ENCODE data around the gene DENND2A.
A peak's percentile ranks its signal among the peaks of the same experiment; 100 is the strongest.
"Not testable (repeated sequence)": the region's sequence is repeated elsewhere in the genome, so short reads cannot be mapped to it uniquely, and the experiment has no call there.

The DENND2A gene

DNA sequence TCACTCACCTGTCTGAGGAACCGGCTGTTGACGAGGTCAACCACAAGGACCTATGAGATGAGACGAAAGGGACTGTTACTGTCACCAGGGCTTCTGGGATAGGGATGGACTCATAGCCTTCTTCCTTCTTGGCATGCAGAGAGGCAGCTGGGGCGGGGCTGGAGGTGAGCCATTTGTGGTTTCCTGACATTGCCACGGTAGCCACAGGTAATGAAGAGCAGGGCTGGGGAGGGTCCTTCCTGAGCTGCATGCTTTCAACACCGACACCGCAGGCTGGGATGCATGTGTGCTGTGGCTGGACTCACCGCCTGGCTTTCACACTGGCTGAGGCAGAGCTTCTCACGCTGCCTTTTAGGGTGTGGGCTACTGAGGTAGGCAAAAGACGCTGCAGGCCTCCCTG, 114.9 kb downstream of the DENND2A start:
- TF ChIP-seq ZNF274 (IDR thresholded peaks at IDR 0.05; ENCODE audit: low read depth, low read length) = no peak
- no peak for TF ChIP-seq YY1 (IDR thresholded peaks at IDR 0.05; ENCODE audit: insufficient read depth, insufficient read length)
- TF ChIP-seq SUZ12 (IDR thresholded peaks at IDR 0.05; ENCODE audit: extremely low read depth, insufficient read depth, insufficient read length) = no peak

DNA sequence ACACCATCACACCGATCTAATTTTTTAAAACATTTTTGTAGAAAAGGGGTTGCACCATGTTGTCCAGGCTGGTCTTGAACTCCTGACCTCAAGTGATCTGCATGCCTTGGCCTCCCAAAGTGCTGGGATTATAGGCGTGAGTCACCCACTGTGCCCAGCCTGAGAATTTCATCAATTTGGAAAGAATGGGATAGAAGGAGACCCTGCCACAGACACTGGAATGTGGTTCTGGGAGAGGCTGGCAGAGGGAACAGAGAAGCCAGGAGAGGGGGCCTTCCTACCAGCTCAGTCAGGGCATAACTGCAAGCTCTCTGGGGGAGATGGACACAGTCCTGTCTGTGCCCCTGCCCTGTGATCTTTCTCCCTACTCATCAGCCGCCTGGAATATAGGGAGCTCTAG, 119.2 kb downstream of the DENND2A start:
- DNase-seq (ENCODE audit: low read depth, low spot score) = no peak
- Histone ChIP-seq H3K9ac (ENCODE audit: insufficient read length, low read depth) (no peak overlapping the region), H3K4me1 (ENCODE audit: insufficient read depth, insufficient read length) (peaks cover 7% of the 10 kb centered on the region), H3K36me3 (ENCODE audit: insufficient read depth, insufficient read length, low read length) (peaks cover 13% of the 10 kb centered on the region), H3K9me3 (ENCODE audit: insufficient read depth, low read length) (no peaks in the 10 kb centered on the region), H3K27me3 (ENCODE audit: insufficient read depth, insufficient read length) (no peaks in the 10 kb centered on the region), H3K4me3 (ENCODE audit: insufficient read length, low read depth) (no peak overlapping the region)
- TF ChIP-seq SUZ12 (IDR thresholded peaks at IDR 0.05; ENCODE audit: extremely low read depth, insufficient read depth, insufficient read length) (no peak), YY1 (IDR thresholded peaks at IDR 0.05; ENCODE audit: insufficient read depth, insufficient read length) (no peak), ZNF274 (IDR thresholded peaks at IDR 0.05; ENCODE audit: low read depth, low read length) (no peak)

More for the DNA sequence above, 114.9 kb downstream of the DENND2A start:
- Histone ChIP-seq H3K4me3 (ENCODE audit: insufficient read length, low read depth) (no peak overlapping the region), H3K9ac (ENCODE audit: insufficient read length, low read depth) (no peak overlapping the region), H3K36me3 (ENCODE audit: insufficient read depth, insufficient read length, low read length) (no peaks in the 10 kb centered on the region), H3K9me3 (ENCODE audit: insufficient read depth, low read length) (no peaks in the 10 kb centered on the region), H3K27me3 (ENCODE audit: insufficient read depth, insufficient read length) (no peaks in the 10 kb centered on the region), H3K4me1 (ENCODE audit: insufficient read depth, insufficient read length) (peaks cover 10% of the 10 kb centered on the region)
- DNase-seq (ENCODE audit: low read depth, low spot score) = no peak

DNA sequence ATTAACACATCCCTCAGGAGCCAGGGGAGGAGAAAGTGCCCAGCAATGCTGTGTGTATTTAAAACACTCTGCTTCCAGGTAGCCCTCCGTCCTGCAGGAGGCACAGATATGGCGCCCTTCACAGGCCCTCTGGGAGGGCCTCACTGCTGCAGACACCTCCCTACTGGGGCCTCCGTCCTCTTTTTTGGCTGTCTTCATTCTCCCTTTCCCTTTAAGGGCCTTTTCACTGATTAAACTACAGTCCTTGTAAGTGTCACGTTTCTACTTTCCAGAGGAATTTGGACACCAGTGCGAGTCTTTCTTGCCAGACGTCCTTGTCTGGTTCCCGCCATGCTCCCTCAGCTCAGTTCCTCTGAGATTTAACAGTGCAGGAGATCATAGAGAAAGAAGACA, 121.6 kb downstream of the DENND2A start:
- TF ChIP-seq YY1 (IDR thresholded peaks at IDR 0.05; ENCODE audit: insufficient read depth, insufficient read length) = no peak
- TF ChIP-seq SUZ12 (IDR thresholded peaks at IDR 0.05; ENCODE audit: extremely low read depth, insufficient read depth, insufficient read length) = no peak
- no peak for TF ChIP-seq ZNF274 (IDR thresholded peaks at IDR 0.05; ENCODE audit: low read depth, low read length)
- no peak overlapping the region for H3K4me3 ChIP-seq (ENCODE audit: insufficient read length, low read depth)
- DNase-seq (ENCODE audit: low read depth, low spot score) = no peak
- H3K36me3 ChIP-seq (ENCODE audit: insufficient read depth, insufficient read length, low read length) = peaks cover 13% of the 10 kb centered on the region
- H3K27me3 ChIP-seq (ENCODE audit: insufficient read depth, insufficient read length) = no peaks in the 10 kb centered on the region
- H3K9ac ChIP-seq (ENCODE audit: insufficient read length, low read depth) = no peak overlapping the region
- no peaks in the 10 kb centered on the region for H3K4me1 ChIP-seq (ENCODE audit: insufficient read depth, insufficient read length)
- no peaks in the 10 kb centered on the region for H3K9me3 ChIP-seq (ENCODE audit: insufficient read depth, low read length)

DNA sequence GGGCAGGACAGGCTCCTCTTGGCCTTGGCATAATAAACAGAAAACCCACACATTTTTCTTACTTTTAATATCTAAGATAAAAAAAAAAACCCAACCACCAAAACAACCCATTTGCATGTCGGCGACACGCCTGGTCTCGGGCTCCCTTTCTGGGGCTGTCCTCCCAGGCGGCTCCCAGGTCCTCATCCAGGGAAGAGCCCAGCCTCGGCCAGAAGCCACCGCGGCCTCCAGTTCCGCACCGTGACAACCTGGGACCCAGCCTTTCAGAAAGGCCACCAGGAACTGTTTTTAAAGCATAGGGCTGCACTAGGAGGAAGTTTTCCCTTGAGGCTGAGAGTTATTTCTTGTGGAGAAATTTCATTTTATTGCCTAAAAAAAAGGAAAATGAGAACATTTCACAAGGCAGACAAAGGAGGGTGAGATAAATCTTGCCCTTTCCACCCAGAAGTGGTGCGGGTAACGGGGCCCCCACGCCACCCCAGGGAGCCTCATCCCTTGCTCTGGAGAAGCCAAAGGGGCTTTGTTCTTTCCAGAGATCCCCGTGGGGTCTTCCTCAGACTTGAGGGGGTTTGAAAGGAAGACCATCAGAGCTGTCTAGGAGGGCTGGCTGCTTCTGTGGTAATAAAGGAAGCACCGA, 122.1 kb downstream of the DENND2A start:
- no peaks in the 10 kb centered on the region for H3K9me3 ChIP-seq (ENCODE audit: insufficient read depth, low read length)
- H3K27me3 ChIP-seq (ENCODE audit: insufficient read depth, insufficient read length) = no peaks in the 10 kb centered on the region
- peaks cover 13% of the 10 kb centered on the region for H3K36me3 ChIP-seq (ENCODE audit: insufficient read depth, insufficient read length, low read length)
- TF ChIP-seq ZNF274 (IDR thresholded peaks at IDR 0.05; ENCODE audit: low read depth, low read length) (no peak), YY1 (IDR thresholded peaks at IDR 0.05; ENCODE audit: insufficient read depth, insufficient read length) (no peak), SUZ12 (IDR thresholded peaks at IDR 0.05; ENCODE audit: extremely low read depth, insufficient read depth, insufficient read length) (no peak)
- H3K9ac ChIP-seq (ENCODE audit: insufficient read length, low read depth) = no peak overlapping the region
- H3K4me1 ChIP-seq (ENCODE audit: insufficient read depth, insufficient read length) = no peaks in the 10 kb centered on the region
- no peak for DNase-seq (ENCODE audit: low read depth, low spot score)
- no peak overlapping the region for H3K4me3 ChIP-seq (ENCODE audit: insufficient read length, low read depth)

DNA sequence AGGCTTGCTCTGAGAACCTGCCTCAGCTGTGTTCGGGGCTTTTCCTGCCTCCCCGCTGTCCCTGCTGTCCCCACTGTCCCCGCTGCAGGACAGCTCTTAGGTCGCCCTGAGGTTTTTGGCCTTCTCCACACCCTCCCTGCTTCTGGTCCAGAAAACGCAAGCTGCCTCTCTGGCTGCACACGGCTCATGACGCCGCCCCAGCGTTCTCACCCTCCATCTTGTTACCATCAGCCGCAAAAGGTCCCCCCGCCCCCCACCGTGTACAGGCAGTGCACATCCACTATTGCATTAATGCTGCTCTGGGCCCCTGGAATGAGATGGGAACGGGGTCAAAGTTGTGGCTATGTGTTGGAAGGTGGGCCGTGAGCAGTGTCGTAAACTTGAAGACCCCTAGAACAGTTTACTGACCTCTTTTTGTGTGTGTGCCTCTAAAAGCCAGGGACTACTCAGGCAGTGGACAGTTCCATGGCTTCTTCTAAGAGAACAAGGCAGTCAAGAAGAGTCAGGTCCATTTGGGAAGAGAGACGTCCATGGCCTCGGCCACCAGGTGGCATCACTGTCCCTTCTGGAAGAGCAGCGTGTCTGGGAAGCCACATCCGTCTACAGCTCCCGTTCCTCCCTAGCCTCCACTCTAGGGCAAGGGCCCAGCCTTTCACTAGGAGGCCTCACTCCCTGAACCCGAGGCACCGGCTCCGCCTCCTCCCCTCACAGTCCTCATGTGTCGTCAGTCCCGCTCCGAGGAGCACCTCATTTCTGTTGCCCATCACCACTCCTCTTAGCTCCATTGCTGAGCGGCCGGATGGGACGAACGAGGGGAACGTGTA, 122.9 kb downstream of the DENND2A start:
- Histone ChIP-seq H3K27me3 (ENCODE audit: insufficient read depth, insufficient read length) (no peaks in the 10 kb centered on the region), H3K9me3 (ENCODE audit: insufficient read depth, low read length) (no peaks in the 10 kb centered on the region), H3K36me3 (ENCODE audit: insufficient read depth, insufficient read length, low read length) (peaks cover 13% of the 10 kb centered on the region), H3K4me3 (ENCODE audit: insufficient read length, low read depth) (no peak overlapping the region), H3K9ac (ENCODE audit: insufficient read length, low read depth) (no peak overlapping the region), H3K4me1 (ENCODE audit: insufficient read depth, insufficient read length) (no peaks in the 10 kb centered on the region)
- TF ChIP-seq YY1 (IDR thresholded peaks at IDR 0.05; ENCODE audit: insufficient read depth, insufficient read length) (no peak), ZNF274 (IDR thresholded peaks at IDR 0.05; ENCODE audit: low read depth, low read length) (no peak), SUZ12 (IDR thresholded peaks at IDR 0.05; ENCODE audit: extremely low read depth, insufficient read depth, insufficient read length) (no peak)
- DNase-seq (ENCODE audit: low read depth, low spot score) = peak; percentile 96

DNA sequence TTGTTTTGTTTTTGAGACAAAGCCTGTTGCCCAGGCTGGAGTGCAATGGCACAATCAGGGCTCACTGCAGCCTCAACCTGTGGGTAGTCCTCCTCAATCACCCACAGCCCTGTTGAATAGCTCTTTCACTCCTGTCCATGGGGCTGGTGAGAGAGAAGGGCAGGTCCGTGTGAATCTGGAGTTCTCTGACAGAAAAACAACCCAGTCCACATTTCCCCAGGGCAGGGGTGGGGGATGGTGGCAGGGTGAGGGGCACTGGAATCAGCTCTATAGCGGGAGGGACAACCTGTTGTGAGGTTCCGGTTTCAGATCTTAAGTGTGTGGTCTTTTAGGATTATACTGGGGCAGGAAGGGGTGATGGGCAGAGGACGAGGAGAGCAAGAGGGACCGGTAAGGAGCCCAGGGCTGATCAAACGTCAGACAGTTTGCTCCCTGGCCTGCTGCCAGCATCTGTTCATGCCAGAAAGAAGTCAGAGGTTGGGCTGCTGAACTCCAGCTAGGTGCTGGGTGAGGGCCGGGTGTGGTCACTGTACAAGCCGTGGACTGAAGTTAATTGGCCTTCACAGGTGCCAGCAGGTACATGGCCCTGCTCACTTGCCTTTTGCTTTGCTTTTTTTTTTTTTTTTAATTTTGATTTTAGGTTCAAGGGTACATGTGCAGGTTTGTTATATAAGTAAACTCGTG, 128.2 kb downstream of the DENND2A start:
- no peak for DNase-seq (ENCODE audit: low read depth, low spot score)
- Histone ChIP-seq H3K36me3 (ENCODE audit: insufficient read depth, insufficient read length, low read length) (peaks cover under 1% of the 10 kb centered on the region), H3K9ac (ENCODE audit: insufficient read length, low read depth) (no peak overlapping the region), H3K4me1 (ENCODE audit: insufficient read depth, insufficient read length) (no peaks in the 10 kb centered on the region), H3K27me3 (ENCODE audit: insufficient read depth, insufficient read length) (no peaks in the 10 kb centered on the region), H3K4me3 (ENCODE audit: insufficient read length, low read depth) (no peak overlapping the region), H3K9me3 (ENCODE audit: insufficient read depth, low read length) (no peaks in the 10 kb centered on the region)
- TF ChIP-seq ZNF274 (IDR thresholded peaks at IDR 0.05; ENCODE audit: low read depth, low read length) (no peak), YY1 (IDR thresholded peaks at IDR 0.05; ENCODE audit: insufficient read depth, insufficient read length) (no peak), SUZ12 (IDR thresholded peaks at IDR 0.05; ENCODE audit: extremely low read depth, insufficient read depth, insufficient read length) (no peak)

DNA sequence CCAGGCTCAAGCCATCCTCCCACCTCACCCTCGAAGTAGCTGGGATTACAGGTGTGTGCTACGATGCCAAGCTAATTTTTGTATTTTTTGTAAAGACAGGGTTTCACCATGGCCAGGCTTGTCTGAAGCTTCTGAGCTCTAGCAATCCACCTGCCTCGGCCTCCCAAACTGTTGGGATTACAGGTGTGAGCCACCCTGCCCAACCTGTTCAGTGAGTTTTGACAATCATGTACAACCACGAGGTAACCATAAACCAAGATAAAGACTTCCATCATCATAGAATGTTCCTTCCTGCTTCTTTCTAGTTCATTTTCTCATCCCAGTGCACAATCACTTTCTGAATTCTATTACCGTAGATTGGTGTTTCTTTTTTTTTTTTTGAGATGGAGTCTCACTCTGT, 130.8 kb downstream of the DENND2A start:
- no peaks in the 10 kb centered on the region for H3K27me3 ChIP-seq (ENCODE audit: insufficient read depth, insufficient read length)
- no peak for TF ChIP-seq ZNF274 (IDR thresholded peaks at IDR 0.05; ENCODE audit: low read depth, low read length)
- no peak for TF ChIP-seq YY1 (IDR thresholded peaks at IDR 0.05; ENCODE audit: insufficient read depth, insufficient read length)
- no peak for TF ChIP-seq SUZ12 (IDR thresholded peaks at IDR 0.05; ENCODE audit: extremely low read depth, insufficient read depth, insufficient read length)
- H3K4me3 ChIP-seq (ENCODE audit: insufficient read length, low read depth) = no peak overlapping the region
- no peak for DNase-seq (ENCODE audit: low read depth, low spot score)
- H3K4me1 ChIP-seq (ENCODE audit: insufficient read depth, insufficient read length) = no peaks in the 10 kb centered on the region
- H3K36me3 ChIP-seq (ENCODE audit: insufficient read depth, insufficient read length, low read length) = no peaks in the 10 kb centered on the region
- H3K9me3 ChIP-seq (ENCODE audit: insufficient read depth, low read length) = no peaks in the 10 kb centered on the region
- H3K9ac ChIP-seq (ENCODE audit: insufficient read length, low read depth) = no peak overlapping the region

DNA sequence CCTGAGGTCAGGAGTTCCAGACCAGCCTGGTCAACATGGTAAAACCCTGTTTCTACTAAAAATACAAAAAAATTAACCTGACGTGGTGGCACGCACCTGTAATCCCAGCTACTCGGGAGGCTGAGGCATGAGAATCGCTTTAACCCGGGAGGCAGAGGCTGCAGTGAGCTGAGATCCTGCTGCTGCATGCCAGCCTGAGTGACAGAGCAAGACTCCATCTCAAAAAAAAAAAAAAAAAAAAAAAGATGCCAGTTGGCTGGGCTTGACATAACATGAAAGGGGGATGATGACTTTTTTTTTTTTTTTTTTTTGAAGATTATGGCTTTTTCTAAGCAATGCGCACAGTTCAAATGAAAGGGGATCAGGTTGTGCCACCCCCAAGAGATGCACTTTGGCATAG, 133.1 kb downstream of the DENND2A start:
- not testable (repeated sequence) for H3K4me3 ChIP-seq (ENCODE audit: insufficient read length, low read depth); H3K9me3 ChIP-seq (ENCODE audit: insufficient read depth, low read length); H3K4me1 ChIP-seq (ENCODE audit: insufficient read depth, insufficient read length); DNase-seq (ENCODE audit: low read depth, low spot score); H3K27me3 ChIP-seq (ENCODE audit: insufficient read depth, insufficient read length); H3K36me3 ChIP-seq (ENCODE audit: insufficient read depth, insufficient read length, low read length); H3K9ac ChIP-seq (ENCODE audit: insufficient read length, low read depth)
